Measurements from ENCODE around the gene GDI2. TPM values are rescaled to one million over a fixed set of nuclear protein-coding genes. Genes with fewer than 3 reads are reported as not detected.

The GDI2 gene
- total RNA-seq, 1 experiment from 2014 or later, result 200 TPM

DNA sequence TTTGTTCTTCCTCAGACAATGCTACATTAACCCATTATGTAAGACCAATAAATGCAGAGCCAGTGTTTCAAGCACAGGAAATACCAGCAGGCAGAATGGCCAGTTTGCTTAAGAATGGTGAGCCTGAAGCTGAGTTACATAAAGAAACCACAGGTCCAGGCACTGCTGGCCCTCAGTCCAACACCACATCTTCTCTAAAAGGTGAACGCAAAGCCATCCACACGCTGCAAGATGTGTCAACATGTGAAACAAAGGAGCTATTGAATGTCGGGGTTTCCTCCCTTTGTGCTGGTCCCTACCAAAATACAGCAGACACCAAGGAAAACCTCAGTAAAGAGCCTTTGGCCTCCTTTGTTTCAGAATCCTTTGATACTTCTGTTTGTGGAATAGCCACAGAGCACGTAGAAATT, 64.8 kb downstream of the GDI2 start:
- TF ChIP-seq, protein P1, sequence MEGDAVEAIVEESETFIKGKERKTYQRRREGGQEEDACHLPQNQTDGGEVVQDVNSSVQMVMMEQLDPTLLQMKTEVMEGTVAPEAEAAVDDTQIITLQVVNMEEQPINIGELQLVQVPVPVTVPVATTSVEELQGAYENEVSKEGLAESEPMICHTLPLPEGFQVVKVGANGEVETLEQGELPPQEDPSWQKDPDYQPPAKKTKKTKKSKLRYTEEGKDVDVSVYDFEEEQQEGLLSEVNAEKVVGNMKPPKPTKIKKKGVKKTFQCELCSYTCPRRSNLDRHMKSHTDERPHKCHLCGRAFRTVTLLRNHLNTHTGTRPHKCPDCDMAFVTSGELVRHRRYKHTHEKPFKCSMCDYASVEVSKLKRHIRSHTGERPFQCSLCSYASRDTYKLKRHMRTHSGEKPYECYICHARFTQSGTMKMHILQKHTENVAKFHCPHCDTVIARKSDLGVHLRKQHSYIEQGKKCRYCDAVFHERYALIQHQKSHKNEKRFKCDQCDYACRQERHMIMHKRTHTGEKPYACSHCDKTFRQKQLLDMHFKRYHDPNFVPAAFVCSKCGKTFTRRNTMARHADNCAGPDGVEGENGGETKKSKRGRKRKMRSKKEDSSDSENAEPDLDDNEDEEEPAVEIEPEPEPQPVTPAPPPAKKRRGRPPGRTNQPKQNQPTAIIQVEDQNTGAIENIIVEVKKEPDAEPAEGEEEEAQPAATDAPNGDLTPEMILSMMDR (IDR thresholded peaks at IDR 0.05; ENCODE audit: unreplicated experiment), result no peak
- Mint-ChIP-seq H3K27ac (ENCODE audit: low read depth, unreplicated experiment) (no peak overlapping the region), H3K9me3 (ENCODE audit: unreplicated experiment) (no peaks in the 10 kb centered on the region), H3K4me3 (ENCODE audit: unreplicated experiment) (no peak overlapping the region), H3K36me3 (ENCODE audit: insufficient read depth, unreplicated experiment) (peaks cover 84% of the 10 kb centered on the region), H3K27me3 (ENCODE audit: insufficient read depth, unreplicated experiment) (no peaks in the 10 kb centered on the region), H3K4me1 (ENCODE audit: insufficient read depth, unreplicated experiment) (no peaks in the 10 kb centered on the region)
- no peak for DNase-seq (ENCODE audit: unreplicated experiment)
- intact Hi-C loops (cut with micrococcal nuclease), result no loop called here
- no TSS peak for BruUV-seq (replicated peaks)
- POLR2A ChIA-PET, result interaction anchor here (1.4 to 1.5 kb wide), 2 partner anchors 9 to 32 kb away, joined by 3 to 4 read pairs; no protein-coding TSS in a partner anchor
- CTCF ChIA-PET, result no interaction called here

DNA sequence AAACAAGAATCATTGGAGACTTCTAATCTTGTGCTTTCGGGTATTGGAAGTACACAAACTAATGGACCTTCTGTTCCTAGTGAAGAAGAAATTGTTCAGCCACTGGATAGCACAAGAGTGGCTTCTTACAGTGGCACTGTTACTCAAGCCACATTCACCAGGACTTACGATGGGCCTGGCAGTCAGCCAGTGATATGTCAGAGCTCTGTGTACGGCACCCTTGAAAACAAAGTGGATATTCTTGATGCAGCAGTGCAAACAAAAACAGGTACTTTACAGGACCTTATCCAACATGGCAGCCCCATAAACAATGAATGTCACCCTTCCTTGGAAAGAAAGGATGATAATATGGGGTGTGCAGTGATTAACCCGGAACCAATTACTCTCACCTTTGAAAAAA, 67.0 kb downstream of the GDI2 start:
- H3K4me3 Mint-ChIP-seq (ENCODE audit: unreplicated experiment), result no peak overlapping the region
- no peaks in the 10 kb centered on the region for H3K9me3 Mint-ChIP-seq (ENCODE audit: unreplicated experiment)
- POLR2A ChIA-PET, result interaction anchor here (0.8 to 1.1 kb wide), 3 partner anchors 11 to 41 kb away, joined by 3 to 6 read pairs (median 4); no protein-coding TSS in a partner anchor
- BruUV-seq (replicated peaks), result no TSS peak
- H3K4me1 Mint-ChIP-seq (ENCODE audit: insufficient read depth, unreplicated experiment), result no peaks in the 10 kb centered on the region
- DNase-seq (ENCODE audit: unreplicated experiment), result no peak
- TF ChIP-seq, protein P1 (IDR thresholded peaks at IDR 0.05; ENCODE audit: unreplicated experiment), result no peak
- H3K36me3 Mint-ChIP-seq (ENCODE audit: insufficient read depth, unreplicated experiment), result peaks cover 77% of the 10 kb centered on the region
- intact Hi-C loops (cut with micrococcal nuclease), result no loop called here
- CTCF ChIA-PET, result interaction anchor here (0.6 kb wide), 1 partner anchor 13 kb away, joined by 3 read pairs; no protein-coding TSS in a partner anchor
- H3K27ac Mint-ChIP-seq (ENCODE audit: low read depth, unreplicated experiment), result no peak overlapping the region
- H3K27me3 Mint-ChIP-seq (ENCODE audit: insufficient read depth, unreplicated experiment), result no peaks in the 10 kb centered on the region

DNA sequence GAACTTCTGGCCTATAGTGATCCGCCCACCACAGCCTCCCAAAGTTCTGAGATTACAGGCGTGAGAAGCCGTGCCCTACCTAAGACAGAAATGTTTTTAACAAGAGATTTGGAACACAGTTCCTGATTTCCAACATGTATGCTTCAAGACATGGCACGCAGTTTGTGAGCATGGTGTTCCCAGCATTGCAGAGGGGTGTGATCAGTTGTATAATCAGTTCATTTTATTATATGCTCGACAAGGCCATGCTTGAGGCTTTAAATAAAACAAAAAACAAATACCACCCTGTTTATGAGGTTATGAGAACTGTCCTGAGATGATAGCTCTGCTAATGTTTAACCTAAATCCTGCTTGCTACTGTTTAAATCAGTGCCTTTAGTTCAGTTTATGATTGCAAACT, 68.4 kb downstream of the GDI2 start:
- Mint-ChIP-seq H3K36me3 (ENCODE audit: insufficient read depth, unreplicated experiment) (peaks cover 81% of the 10 kb centered on the region), H3K4me3 (ENCODE audit: unreplicated experiment) (no peak overlapping the region), H3K27me3 (ENCODE audit: insufficient read depth, unreplicated experiment) (no peaks in the 10 kb centered on the region), H3K27ac (ENCODE audit: low read depth, unreplicated experiment) (no peak overlapping the region), H3K9me3 (ENCODE audit: unreplicated experiment) (no peaks in the 10 kb centered on the region), H3K4me1 (ENCODE audit: insufficient read depth, unreplicated experiment) (no peaks in the 10 kb centered on the region)
- DNase-seq (ENCODE audit: unreplicated experiment), result no peak
- TF ChIP-seq, protein P1 (IDR thresholded peaks at IDR 0.05; ENCODE audit: unreplicated experiment), result no peak
- POLR2A ChIA-PET, result interaction anchor here (0.6 to 1.0 kb wide), 2 partner anchors 12 to 411 kb away, joined by 3 read pairs; no protein-coding TSS in a partner anchor
- CTCF ChIA-PET, result no interaction called here
- no TSS peak for BruUV-seq (replicated peaks)
- intact Hi-C loops (cut with micrococcal nuclease), result no loop called here

DNA sequence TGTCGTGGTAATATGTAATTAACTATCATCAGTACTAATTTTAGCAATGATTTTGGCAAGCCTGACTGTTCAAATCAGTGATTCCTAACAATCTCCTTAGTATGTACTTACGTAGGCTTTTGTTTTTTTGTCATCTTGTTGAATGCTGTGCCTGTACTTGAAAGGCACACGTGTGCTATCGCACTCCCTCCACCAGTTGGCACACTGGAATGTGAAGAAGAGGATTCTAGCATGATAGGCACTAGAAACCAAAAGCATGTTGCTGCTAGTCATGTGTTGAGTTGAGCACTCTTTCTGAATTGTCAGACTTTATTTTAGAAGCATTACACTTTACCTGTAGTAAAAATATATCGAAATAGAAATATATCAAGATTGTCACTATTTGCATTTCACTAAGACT, 69.5 kb downstream of the GDI2 start:
- TF ChIP-seq, protein P1 (IDR thresholded peaks at IDR 0.05; ENCODE audit: unreplicated experiment), result no peak
- Mint-ChIP-seq H3K27ac (ENCODE audit: low read depth, unreplicated experiment) (no peak overlapping the region), H3K4me3 (ENCODE audit: unreplicated experiment) (no peak overlapping the region), H3K9me3 (ENCODE audit: unreplicated experiment) (no peaks in the 10 kb centered on the region), H3K4me1 (ENCODE audit: insufficient read depth, unreplicated experiment) (no peaks in the 10 kb centered on the region), H3K27me3 (ENCODE audit: insufficient read depth, unreplicated experiment) (no peaks in the 10 kb centered on the region), H3K36me3 (ENCODE audit: insufficient read depth, unreplicated experiment) (peaks cover 77% of the 10 kb centered on the region)
- ChIA-PET CTCF (no interaction called here), POLR2A (no interaction called here)
- BruUV-seq (replicated peaks), result no TSS peak
- DNase-seq (ENCODE audit: unreplicated experiment), result no peak
- intact Hi-C loops (cut with micrococcal nuclease), result no loop called here
